ENCODE data around the gene RAB3A. TPM values are rescaled to one million over a fixed set of nuclear protein-coding genes. Genes with fewer than 3 reads are reported as not detected.

The RAB3A gene
- total RNA-seq, 2 donors from 2014 or later: 23.8 to 29.2 TPM

Other genes starting within 250 kb of the RAB3A start
- 1 to 10 TPM; 1.7 to 1.8 TPM for gene KCNN1, start 236.9 kb downstream of the RAB3A start, total RNA-seq
- gene ARRDC2, start 195.9 kb downstream of the RAB3A start, total RNA-seq: 10 to 100 TPM; 14.8 to 21.6 TPM
- 1 to 10 TPM; 1.2 to 1.6 TPM for gene IL12RB1, start 117.1 kb downstream of the RAB3A start, total RNA-seq
- 1 to 10 TPM; 5.5 to 7.9 TPM for gene MAST3, start 106.3 kb downstream of the RAB3A start, total RNA-seq
- 10 to 100 TPM; 22.1 to 24.5 TPM for gene PIK3R2, start 50.9 kb downstream of the RAB3A start, total RNA-seq
- 10 to 100 TPM; 43.7 to 68.9 TPM for gene IFI30, start 30.2 kb downstream of the RAB3A start, total RNA-seq
- gene MPV17L2, start 10.8 kb downstream of the RAB3A start, total RNA-seq: 10 to 100 TPM in 1 of 2 donors, 1 to 10 TPM in 1; 8.7 to 13.4 TPM
- gene PDE4C, start 22.4 kb upstream of the RAB3A start, total RNA-seq: under 1 TPM in 1 of 2 donors, not detected in 1; 0.55 TPM
- 1 to 10 TPM in 1 of 2 donors, under 1 TPM in 1; 0.91 to 1.3 TPM for gene IQCN, start 70.4 kb upstream of the RAB3A start, total RNA-seq
- gene JUND, start 77.6 kb upstream of the RAB3A start, total RNA-seq: 100 to 1,000 TPM; 122 to 169 TPM
- 10 to 100 TPM; 68.9 to 79.0 TPM for gene LSM4, start 119.0 kb upstream of the RAB3A start, total RNA-seq
- 10 to 100 TPM; 27.5 to 34.7 TPM for gene PGPEP1, start 136.6 kb upstream of the RAB3A start, total RNA-seq
- 1 to 10 TPM in 1 of 2 donors, under 1 TPM in 1; 0.50 to 1.5 TPM for gene GDF15, start 182.1 kb upstream of the RAB3A start, total RNA-seq
- 1 to 10 TPM; 4.9 to 8.7 TPM for gene LRRC25, start 193.6 kb upstream of the RAB3A start, total RNA-seq
- gene SSBP4, start 215.4 kb upstream of the RAB3A start, total RNA-seq: 10 to 100 TPM; 37.4 to 49.3 TPM
- gene ISYNA1, start 234.1 kb upstream of the RAB3A start, total RNA-seq: 10 to 100 TPM; 29.2 to 44.6 TPM

Measured in left cardiac atrium (tissue), 2 donors.